ENCODE data around the gene BICC1.

DNA sequence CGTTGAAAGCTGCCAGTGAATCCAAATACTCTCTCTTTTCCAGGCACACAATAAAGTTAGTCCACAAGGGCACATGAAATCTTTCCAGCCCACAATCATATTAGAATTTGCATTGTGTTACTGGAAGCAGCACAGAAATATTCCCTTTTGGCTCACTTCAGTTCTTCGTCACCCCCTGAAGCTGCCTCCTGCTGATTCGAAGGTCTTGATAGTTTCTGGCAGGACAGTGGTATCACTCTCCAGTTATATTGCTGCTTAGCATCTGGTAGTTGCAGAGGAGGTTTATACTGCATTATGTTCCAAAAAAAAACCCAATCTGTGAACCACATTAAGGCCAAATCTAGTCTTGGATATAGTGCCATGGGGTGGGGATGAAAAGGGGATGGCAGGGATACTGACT, 253.2 kb downstream of the BICC1 start:
- TF ChIP-seq, protein P1, sequence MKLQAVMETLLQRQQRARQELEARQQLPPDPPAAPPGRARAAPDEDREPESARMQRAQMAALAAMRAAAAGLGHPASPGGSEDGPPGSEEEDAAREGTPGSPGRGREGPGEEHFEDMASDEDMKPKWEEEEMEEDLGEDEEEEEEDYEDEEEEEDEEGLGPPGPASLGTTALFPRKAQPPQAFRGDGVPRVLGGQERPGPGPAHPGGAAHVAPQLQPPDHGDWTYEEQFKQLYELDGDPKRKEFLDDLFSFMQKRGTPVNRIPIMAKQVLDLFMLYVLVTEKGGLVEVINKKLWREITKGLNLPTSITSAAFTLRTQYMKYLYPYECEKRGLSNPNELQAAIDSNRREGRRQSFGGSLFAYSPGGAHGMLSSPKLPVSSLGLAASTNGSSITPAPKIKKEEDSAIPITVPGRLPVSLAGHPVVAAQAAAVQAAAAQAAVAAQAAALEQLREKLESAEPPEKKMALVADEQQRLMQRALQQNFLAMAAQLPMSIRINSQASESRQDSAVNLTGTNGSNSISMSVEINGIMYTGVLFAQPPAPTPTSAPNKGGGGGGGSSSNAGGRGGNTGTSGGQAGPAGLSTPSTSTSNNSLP (IDR thresholded peaks at IDR 0.05; ENCODE audit: low read depth, low read length) = no peak
- TF ChIP-seq ZNF274 (CRISPR knock-in tag; IDR thresholded peaks at IDR 0.05) (no peak), ZBTB20 (CRISPR knock-in tag; IDR thresholded peaks at IDR 0.05; ENCODE audit: borderline replicate concordance, low read depth) (no peak), MLLT10 (CRISPR knock-in tag; IDR thresholded peaks at IDR 0.05) (no peak)
- TF ChIP-seq, protein P2, sequence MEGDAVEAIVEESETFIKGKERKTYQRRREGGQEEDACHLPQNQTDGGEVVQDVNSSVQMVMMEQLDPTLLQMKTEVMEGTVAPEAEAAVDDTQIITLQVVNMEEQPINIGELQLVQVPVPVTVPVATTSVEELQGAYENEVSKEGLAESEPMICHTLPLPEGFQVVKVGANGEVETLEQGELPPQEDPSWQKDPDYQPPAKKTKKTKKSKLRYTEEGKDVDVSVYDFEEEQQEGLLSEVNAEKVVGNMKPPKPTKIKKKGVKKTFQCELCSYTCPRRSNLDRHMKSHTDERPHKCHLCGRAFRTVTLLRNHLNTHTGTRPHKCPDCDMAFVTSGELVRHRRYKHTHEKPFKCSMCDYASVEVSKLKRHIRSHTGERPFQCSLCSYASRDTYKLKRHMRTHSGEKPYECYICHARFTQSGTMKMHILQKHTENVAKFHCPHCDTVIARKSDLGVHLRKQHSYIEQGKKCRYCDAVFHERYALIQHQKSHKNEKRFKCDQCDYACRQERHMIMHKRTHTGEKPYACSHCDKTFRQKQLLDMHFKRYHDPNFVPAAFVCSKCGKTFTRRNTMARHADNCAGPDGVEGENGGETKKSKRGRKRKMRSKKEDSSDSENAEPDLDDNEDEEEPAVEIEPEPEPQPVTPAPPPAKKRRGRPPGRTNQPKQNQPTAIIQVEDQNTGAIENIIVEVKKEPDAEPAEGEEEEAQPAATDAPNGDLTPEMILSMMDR (CRISPR knock-in tag; IDR thresholded peaks at IDR 0.05) = no peak
- TF ChIP-seq, protein P3, sequence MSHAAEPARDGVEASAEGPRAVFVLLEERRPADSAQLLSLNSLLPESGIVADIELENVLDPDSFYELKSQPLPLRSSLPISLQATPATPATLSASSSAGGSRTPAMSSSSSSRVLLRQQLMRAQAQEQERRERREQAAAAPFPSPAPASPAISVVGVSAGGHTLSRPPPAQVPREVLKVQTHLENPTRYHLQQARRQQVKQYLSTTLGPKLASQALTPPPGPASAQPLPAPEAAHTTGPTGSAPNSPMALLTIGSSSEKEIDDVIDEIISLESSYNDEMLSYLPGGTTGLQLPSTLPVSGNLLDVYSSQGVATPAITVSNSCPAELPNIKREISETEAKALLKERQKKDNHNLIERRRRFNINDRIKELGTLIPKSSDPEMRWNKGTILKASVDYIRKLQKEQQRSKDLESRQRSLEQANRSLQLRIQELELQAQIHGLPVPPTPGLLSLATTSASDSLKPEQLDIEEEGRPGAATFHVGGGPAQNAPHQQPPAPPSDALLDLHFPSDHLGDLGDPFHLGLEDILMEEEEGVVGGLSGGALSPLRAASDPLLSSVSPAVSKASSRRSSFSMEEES (CRISPR knock-in tag; IDR thresholded peaks at IDR 0.05) = no peak
